Trophoblast cell (in vitro differentiated cells and primary cell): Measurements from ENCODE around the gene MICOS13.

Experiments
- DNase-seq, 2 donors: peaks; one replicate each; pipeline ENCODE4 v3.0.0-alpha.2; 2016
- H2AFZ ChIP-seq: 2 replicates; pipeline ENCODE4 v1.6.1; 2013; ENCODE audit warnings: low read length, moderate library complexity, mild to moderate bottlenecking; ENCODE audit not compliant: insufficient read depth, poor library complexity
- H2AK5ac ChIP-seq: 2 replicates; pipeline ENCODE4 v1.6.1; 2013; ENCODE audit warnings: mild to moderate bottlenecking, low read length
- H2BK120ac ChIP-seq: 2 replicates; pipeline ENCODE4 v1.6.1; 2013; ENCODE audit warnings: low read length, mild to moderate bottlenecking, moderate library complexity; ENCODE audit not compliant: insufficient read depth, poor library complexity
- H2BK12ac ChIP-seq: 2 replicates; pipeline ENCODE4 v1.6.1; 2013; ENCODE audit warnings: mild to moderate bottlenecking, low read length, moderate library complexity
- H2BK5ac ChIP-seq: 2 replicates; pipeline ENCODE4 v1.6.1; 2013; ENCODE audit warnings: low read length, low read depth, moderate library complexity, mild to moderate bottlenecking; ENCODE audit not compliant: poor library complexity
- H3K14ac ChIP-seq: 2 replicates; pipeline ENCODE4 v1.6.1; 2013; ENCODE audit warnings: mild to moderate bottlenecking, low read length
- H3K18ac ChIP-seq: 2 replicates; pipeline ENCODE4 v1.6.1; 2013; ENCODE audit warnings: mild to moderate bottlenecking, low read length
- H3K23ac ChIP-seq: 2 replicates; pipeline ENCODE4 v1.6.1; 2013; ENCODE audit warnings: low read length
- H3K27ac ChIP-seq: 2 replicates; pipeline ENCODE4 v1.5.1; 2013; ENCODE audit warnings: low read depth, mild to moderate bottlenecking, inconsistent platforms, low read length, moderate library complexity
- H3K27me3 ChIP-seq: 2 replicates; pipeline ENCODE4 v1.6.1; 2013; ENCODE audit warnings: inconsistent platforms, mild to moderate bottlenecking, low read length, moderate library complexity; ENCODE audit not compliant: insufficient read depth
- H3K36me3 ChIP-seq, 2 experiments: 1 replicate in 1 of 2; 2 replicates in 1 of 2; pipeline ENCODE4 v1.6.1; 2013; ENCODE audit warnings: low read length in 2 of 2, mild to moderate bottlenecking in 2 of 2, moderate library complexity in 1 of 2; ENCODE audit not compliant: insufficient read depth in 2 of 2, control insufficient read depth in 1 of 2
- H3K4ac ChIP-seq: 2 replicates; pipeline ENCODE4 v1.6.1; 2013; ENCODE audit warnings: low read depth, mild to moderate bottlenecking, low read length, moderate library complexity
- H3K4me1 ChIP-seq, 2 experiments: 1 replicate in 1 of 2; 2 replicates in 1 of 2; pipeline ENCODE4 v1.6.1; 2013; ENCODE audit warnings: low read length in 2 of 2, mild to moderate bottlenecking in 2 of 2, moderate library complexity in 1 of 2; ENCODE audit not compliant: insufficient read depth in 2 of 2, control insufficient read depth in 1 of 2
- H3K4me2 ChIP-seq: 2 replicates; pipeline ENCODE4 v1.6.1; 2013; ENCODE audit warnings: inconsistent platforms, mild to moderate bottlenecking, low read length, moderate library complexity
- H3K4me3 ChIP-seq: 2 replicates; pipeline ENCODE4 v1.5.1; 2013; ENCODE audit warnings: mild to moderate bottlenecking, low read depth, low read length, inconsistent platforms
- H3K79me1 ChIP-seq: one replicate; pipeline ENCODE4 v1.6.1; 2013; ENCODE audit warnings: low read length
- H3K79me2 ChIP-seq: 2 replicates; pipeline ENCODE4 v1.6.1; 2013; ENCODE audit warnings: low read length, mild to moderate bottlenecking; ENCODE audit not compliant: control insufficient read depth, insufficient read depth, poor library complexity
- H3K9ac ChIP-seq: 2 replicates; pipeline ENCODE4 v1.6.1; 2013; ENCODE audit warnings: mild to moderate bottlenecking, low read length
- H3K9me3 ChIP-seq: 2 replicates; pipeline ENCODE4 v1.6.1; 2013; ENCODE audit warnings: low read depth, mild to moderate bottlenecking, control low read depth, inconsistent platforms, low read length; ENCODE audit not compliant: insufficient read depth
- H4K12ac ChIP-seq: 2 replicates; pipeline ENCODE4 v1.6.1; 2013; ENCODE audit warnings: low read depth, mild to moderate bottlenecking, low read length, moderate library complexity
- H4K8ac ChIP-seq: 2 replicates; pipeline ENCODE4 v1.6.1; 2013; ENCODE audit warnings: low read depth, mild to moderate bottlenecking, low read length, moderate library complexity
- H4K91ac ChIP-seq: one replicate; pipeline ENCODE4 v1.6.1; 2013; ENCODE audit warnings: low read depth, mild to moderate bottlenecking, low read length, moderate library complexity
- WGBS: extraction: QIAGEN DNeasy Blood & Tissue Kit; methylation state at CpG from one replicate; pipeline ENCODE4 v1.1.7; 2013; ENCODE audit warnings: missing lambda C conversion rate; ENCODE audit not compliant: insufficient read length, insufficient coverage; ENCODE audit errors: extremely low coverage; 5-methylcytosine and 5-hydroxymethylcytosine counted together

MICOS13 gene

DNA sequence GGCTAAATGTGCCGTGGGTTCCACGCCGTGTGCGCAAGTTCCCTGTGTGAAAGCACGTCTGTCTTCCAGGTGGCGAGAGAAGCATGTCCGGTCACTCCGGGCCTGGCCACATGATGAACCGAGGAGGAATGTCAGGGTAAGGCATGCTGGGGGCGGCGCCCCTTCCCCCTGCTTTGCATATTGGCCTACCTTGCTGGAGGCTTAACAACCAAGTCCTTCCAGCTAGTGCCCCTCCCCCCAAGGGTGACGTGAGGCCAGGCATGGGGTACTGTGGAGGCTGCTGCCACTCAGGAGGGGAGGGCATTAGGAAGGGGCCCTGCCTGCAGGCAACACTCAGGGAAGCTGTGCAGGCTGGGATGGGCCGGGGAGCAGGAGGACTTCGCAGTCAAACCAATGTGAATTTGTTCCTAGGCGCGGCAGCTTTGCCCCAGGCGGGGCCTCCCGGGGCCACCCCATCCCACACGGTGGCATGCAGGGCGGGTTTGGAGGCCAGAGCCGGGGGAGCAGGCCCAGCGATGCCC, 12.5 kb downstream of the MICOS13 start:
- peak overlapping the region; percentile 57 for H3K18ac ChIP-seq
- no peak overlapping the region for H2AFZ ChIP-seq
- no peak overlapping the region for H3K23ac ChIP-seq
- no peak overlapping the region for H3K4ac ChIP-seq
- no peak overlapping the region for H2BK12ac ChIP-seq
- no peak overlapping the region for H3K4me3 ChIP-seq
- peaks cover 10 to 11% of the 10 kb centered on the region in 2 experiments for H3K4me1 ChIP-seq
- DNase-seq, result peak; percentile 89 to 95
- H3K4me2 ChIP-seq, result peak overlapping the region; percentile 10
- H4K91ac ChIP-seq, result no peak overlapping the region
- H3K36me3 ChIP-seq, result peaks cover 65 to 75% of the 10 kb centered on the region in 2 experiments
- H3K14ac ChIP-seq, result no peak overlapping the region
- no peak overlapping the region for H4K12ac ChIP-seq
- no peaks in the 10 kb centered on the region for H3K79me2 ChIP-seq
- no peak overlapping the region for H2AK5ac ChIP-seq
- no CpG with 5 or more reads among the region's 22 CpGs for WGBS
- H3K27me3 ChIP-seq, result no peaks in the 10 kb centered on the region
- no peaks in the 10 kb centered on the region for H3K9me3 ChIP-seq
- no peak overlapping the region for H3K9ac ChIP-seq
- H3K79me1 ChIP-seq, result no peaks in the 10 kb centered on the region
- no peak overlapping the region for H2BK120ac ChIP-seq
- peak overlapping the region; percentile 65 for H3K27ac ChIP-seq
- no peak overlapping the region for H4K8ac ChIP-seq
- no peak overlapping the region for H2BK5ac ChIP-seq

DNA sequence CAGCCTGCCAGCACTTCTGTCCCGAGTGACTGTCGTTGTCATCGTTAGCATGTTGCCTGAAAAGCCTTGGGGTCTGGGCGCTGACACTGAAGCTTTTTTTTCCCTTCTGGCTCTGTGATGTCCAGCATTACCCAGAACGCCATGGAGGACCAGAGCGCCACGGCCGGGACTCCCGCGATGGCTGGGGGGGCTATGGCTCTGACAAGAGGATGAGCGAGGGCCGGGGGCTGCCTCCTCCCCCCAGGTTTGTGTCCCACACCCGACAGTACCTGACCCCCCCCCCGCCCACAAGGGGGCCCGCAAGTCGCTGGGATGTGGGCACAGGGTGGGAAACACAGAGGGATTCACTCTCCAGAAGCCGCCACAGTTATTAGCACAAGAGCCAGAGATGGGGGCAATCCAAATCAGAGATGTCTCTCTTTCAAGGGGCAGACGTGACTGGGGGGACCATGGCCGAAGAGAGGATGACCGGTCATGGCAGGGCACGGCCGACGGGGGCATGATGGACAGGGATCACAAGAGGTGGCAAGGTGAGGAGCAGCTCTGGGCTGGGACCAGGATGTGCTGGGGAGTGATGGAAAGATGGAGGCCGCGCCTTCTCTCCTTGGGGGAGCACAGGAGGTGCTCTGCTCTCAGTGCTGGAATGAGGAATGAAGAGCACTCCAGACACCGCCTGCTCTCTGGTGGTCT, 13.2 kb downstream of the MICOS13 start:
- Histone ChIP-seq H2AFZ (no peak overlapping the region), H3K23ac (no peak overlapping the region), H4K91ac (no peak overlapping the region), H3K4me1 (peaks cover 10 to 11% of the 10 kb centered on the region in 2 experiments), H3K14ac (no peak overlapping the region), H3K4me2 (no peak overlapping the region), H3K4ac (no peak overlapping the region), H2AK5ac (no peak overlapping the region), H4K12ac (no peak overlapping the region), H3K9ac (no peak overlapping the region), H3K79me1 (no peaks in the 10 kb centered on the region), H4K8ac (no peak overlapping the region), H3K18ac (no peak overlapping the region), H3K27ac (peak overlapping the region; percentile 65), H2BK12ac (no peak overlapping the region), H3K79me2 (no peaks in the 10 kb centered on the region), H3K27me3 (no peaks in the 10 kb centered on the region), H3K9me3 (no peaks in the 10 kb centered on the region), H3K4me3 (no peak overlapping the region), H3K36me3 (peaks cover 71 to 78% of the 10 kb centered on the region in 2 experiments), H2BK5ac (no peak overlapping the region), H2BK120ac (no peak overlapping the region)
- WGBS, result no CpG with 5 or more reads among the region's 26 CpGs
- no peak for DNase-seq

DNA sequence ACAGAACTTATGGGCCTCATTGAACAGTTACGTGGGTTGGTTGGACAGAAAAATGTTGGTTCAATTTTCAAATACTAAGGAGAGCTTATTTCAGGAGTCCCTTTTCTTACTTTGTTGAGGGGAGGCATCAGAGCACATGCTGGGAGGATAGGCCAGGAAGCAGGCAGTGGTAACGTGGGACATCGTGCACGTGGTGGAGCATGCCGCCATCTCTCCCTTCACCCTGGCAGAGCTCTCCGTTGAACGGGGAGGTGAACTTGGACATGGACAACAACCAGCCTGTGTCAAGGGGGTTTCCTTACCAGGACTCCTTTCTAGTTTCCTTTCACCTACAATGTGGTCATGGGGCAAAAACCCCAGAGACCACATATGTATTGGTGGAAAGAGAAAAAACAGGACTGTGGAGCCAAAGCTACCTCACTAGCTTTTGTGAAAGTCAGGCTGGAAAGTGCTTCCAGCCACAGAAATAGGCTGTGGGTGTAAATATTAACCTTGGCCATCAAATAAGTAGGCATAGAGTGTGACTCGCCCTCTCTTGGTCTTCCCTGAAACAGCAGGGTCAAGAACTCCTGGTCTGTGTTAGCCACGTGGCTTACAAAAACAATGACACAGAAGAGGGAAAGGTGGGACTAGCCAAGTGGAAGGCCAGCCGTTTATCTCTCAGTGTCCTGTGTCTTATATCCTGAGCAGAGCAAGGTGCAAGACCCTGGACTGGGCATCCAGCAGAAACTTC, 14.4 kb downstream of the MICOS13 start:
- Histone ChIP-seq H3K4me1 (peaks cover 10 to 11% of the 10 kb centered on the region in 2 experiments), H3K9ac (no peak overlapping the region), H2BK120ac (no peak overlapping the region), H2BK12ac (no peak overlapping the region), H3K79me2 (no peaks in the 10 kb centered on the region), H3K9me3 (no peaks in the 10 kb centered on the region), H3K4me3 (no peak overlapping the region), H3K27me3 (no peaks in the 10 kb centered on the region), H2BK5ac (no peak overlapping the region), H3K14ac (no peak overlapping the region), H3K4ac (no peak overlapping the region), H4K12ac (no peak overlapping the region), H3K4me2 (no peak overlapping the region), H2AK5ac (no peak overlapping the region), H4K91ac (no peak overlapping the region), H3K27ac (no peak overlapping the region), H3K79me1 (no peaks in the 10 kb centered on the region), H3K23ac (no peak overlapping the region), H3K36me3 (peaks cover 76 to 82% of the 10 kb centered on the region in 2 experiments), H4K8ac (no peak overlapping the region), H2AFZ (no peak overlapping the region), H3K18ac (no peak overlapping the region)
- no CpG with 5 or more reads among the region's 10 CpGs for WGBS
- DNase-seq, result peak; percentile 29 to 37

DNA sequence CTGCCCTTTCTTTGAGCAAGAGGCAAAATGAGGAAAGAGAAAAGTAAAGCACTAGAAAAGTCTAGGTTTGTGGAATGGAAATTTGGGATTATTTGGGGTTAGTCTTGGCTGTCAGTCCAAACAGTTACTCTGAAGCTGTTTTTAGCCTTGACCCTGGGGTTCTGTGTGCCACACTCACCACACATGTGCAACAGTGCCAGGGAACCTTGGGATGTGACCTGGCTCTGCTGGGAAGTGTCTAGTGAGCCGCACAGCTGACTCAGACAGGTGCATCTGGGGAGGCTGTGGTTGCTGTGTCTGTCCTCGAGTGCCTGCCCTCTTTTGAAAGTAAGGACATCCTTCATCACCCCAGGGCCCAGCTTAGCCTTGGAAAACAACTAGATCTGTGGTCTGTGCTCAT, 15.8 kb downstream of the MICOS13 start:
- Histone ChIP-seq H3K4me1 (peaks cover 10 to 11% of the 10 kb centered on the region in 2 experiments), H3K4me2 (no peak overlapping the region), H4K12ac (no peak overlapping the region), H2AK5ac (no peak overlapping the region), H3K36me3 (peaks cover 79 to 88% of the 10 kb centered on the region in 2 experiments), H2BK120ac (no peak overlapping the region), H4K8ac (no peak overlapping the region), H3K23ac (no peak overlapping the region), H4K91ac (no peak overlapping the region), H3K79me2 (no peaks in the 10 kb centered on the region), H3K4ac (no peak overlapping the region), H3K4me3 (no peak overlapping the region), H3K18ac (no peak overlapping the region), H3K27ac (no peak overlapping the region), H2AFZ (no peak overlapping the region), H2BK12ac (no peak overlapping the region), H3K14ac (no peak overlapping the region), H2BK5ac (no peak overlapping the region), H3K79me1 (no peaks in the 10 kb centered on the region), H3K9me3 (no peaks in the 10 kb centered on the region), H3K27me3 (no peaks in the 10 kb centered on the region), H3K9ac (no peak overlapping the region)
- no peak for DNase-seq
- no CpG with 5 or more reads among the region's 2 CpGs for WGBS
